HCT116 (cell line): ENCODE data around the gene TMPRSS13. TPM values are rescaled to one million over a fixed set of nuclear protein-coding genes. Genes with fewer than 3 reads are reported as not detected.

Experiments
- ATAC-seq: fragments of 200-7000 bp; cut with Tn5 transposase; 2 replicates; pipeline ENCODE4 v1.9.1; 2020; ENCODE audit warnings: mild to moderate bottlenecking, moderate library complexity
- BruUV-seq: library from RNA; stranded (reverse); fragments of 400-500 nt; replicated peaks from 2 replicates; lab custom pipeline; 2021; lab: Mats Ljungman, UMichigan
- CTCF ChIA-PET: fragments of 300-600 bp; sonication (Branson Sonifier 250); formaldehyde crosslinking; loops from one replicate; lab custom pipeline; 2021; ENCODE audit warnings: antibody characterized with exemption; lab: Charles Lee
- POLR2A ChIA-PET: fragments of 300-600, 350-600 bp; sonication (Branson Sonifier 250); formaldehyde crosslinking; loops from one replicate; lab custom pipeline; 2021; ENCODE audit warnings: antibody characterized with exemption; lab: Charles Lee
- RAD21 ChIA-PET, 2 experiments: fragments of 300-600 bp; sonication (Branson Sonifier 250); formaldehyde crosslinking; loops; one replicate each; lab custom pipeline; 2023; ENCODE audit warnings: low total read pairs in 2 of 2; ENCODE audit not compliant: uncharacterized antibody in 2 of 2, unreplicated experiment in 2 of 2, low non-redundant PET in 1 of 2; lab: Charles Lee
- DNase-seq: peaks from one replicate; pipeline ENCODE4 v3.0.0-alpha.2; 2010; ENCODE audit warnings: low read depth, low spot score
- H2AFZ ChIP-seq: fragments of 200-600 bp; shearing (Covaris generic), sonication (generic); 2 replicates; pipeline ENCODE4 v1.6.1; 2017; ENCODE audit warnings: low read depth, mixed run types, mixed read lengths, antibody characterized with exemption, low read length; ENCODE audit not compliant: poor library complexity, severe bottlenecking
- H3K27ac ChIP-seq: 2 replicates; pipeline ENCODE4 v1.5.1; 2012; ENCODE audit warnings: low read depth, low read length
- H3K27me3 ChIP-seq: fragments of 200-600 bp; sonication (generic); 2 replicates; pipeline ENCODE4 v1.6.1; 2016; ENCODE audit warnings: mixed run types, low read length, mixed read lengths; ENCODE audit not compliant: insufficient read depth
- H3K36me3 ChIP-seq, 2 experiments: fragments of 200-500 bp in 1 of 2; fragments of 200-600 bp in 1 of 2; sonication (Bioruptor generic) in 1 of 2; sonication (generic) in 1 of 2; 2 replicates each; pipeline versions ENCODE4 v1.5.1 to v1.6.1; 2014 to 2016; ENCODE audit warnings: low read length in 2 of 2, inconsistent platforms in 1 of 2, mixed read lengths in 1 of 2, mixed run types in 1 of 2; ENCODE audit not compliant: insufficient read depth in 2 of 2, control insufficient read depth in 1 of 2
- H3K4me1 ChIP-seq, 2 experiments: fragments of 200-600 bp in 1 of 2; sonication (generic) in 1 of 2; 2 replicates each; pipeline versions ENCODE4 v1.5.1 to v1.6.1; 2012 to 2017; ENCODE audit warnings: low read length in 2 of 2, inconsistent platforms in 1 of 2, mild to moderate bottlenecking in 1 of 2, mixed read lengths in 1 of 2, mixed run types in 1 of 2, moderate library complexity in 1 of 2; ENCODE audit not compliant: insufficient read depth in 2 of 2, control insufficient read depth in 1 of 2
- H3K4me2 ChIP-seq: fragments of 200-600 bp; sonication (generic); 2 replicates; pipeline ENCODE4 v1.6.1; 2017; ENCODE audit warnings: mixed run types, low read length, mixed read lengths
- H3K4me3 ChIP-seq, 2 experiments: fragments of 200-600 bp in 1 of 2; sonication (generic) in 1 of 2; replicated peaks in 1 of 2; 2 replicates each; pipeline ENCODE4 v1.5.1; 2011 to 2016; ENCODE audit warnings: low read length in 2 of 2, control low read depth in 1 of 2, low read depth in 1 of 2, mild to moderate bottlenecking in 1 of 2, mixed read lengths in 1 of 2, mixed run types in 1 of 2
- H3K79me2 ChIP-seq: fragments of 200-600 bp; sonication (generic); 2 replicates; pipeline ENCODE4 v1.6.1; 2017; ENCODE audit warnings: mild to moderate bottlenecking, mixed run types, low read length, moderate library complexity, mixed read lengths; ENCODE audit not compliant: insufficient read depth
- H3K9ac ChIP-seq: fragments of 200-600 bp; sonication (generic); 2 replicates; pipeline ENCODE4 v1.6.1; 2016; ENCODE audit warnings: low read length, mixed read lengths
- H3K9me2 ChIP-seq: fragments of 200-600 bp; sonication (generic), shearing (Covaris generic); 2 replicates; pipeline ENCODE4 v1.6.1; 2017; ENCODE audit warnings: mixed run types, mild to moderate bottlenecking, moderate library complexity; ENCODE audit not compliant: insufficient read depth
- H3K9me3 ChIP-seq, 2 experiments: fragments of 200-500 bp in 1 of 2; fragments of 200-600 bp in 1 of 2; sonication (Bioruptor generic) in 1 of 2; sonication (generic) in 1 of 2; 2 replicates each; pipeline ENCODE4 v1.6.1; 2014 to 2017; ENCODE audit warnings: low read length in 2 of 2, mixed read lengths in 2 of 2, inconsistent platforms in 1 of 2, low read depth in 1 of 2, mild to moderate bottlenecking in 1 of 2, mixed run types in 1 of 2, moderate library complexity in 1 of 2; ENCODE audit not compliant: control insufficient read depth in 1 of 2, insufficient read depth in 1 of 2
- H4K20me1 ChIP-seq: fragments of 200-600 bp; sonication (generic), shearing (Covaris generic); 2 replicates; pipeline ENCODE4 v1.6.1; 2017; ENCODE audit warnings: mixed run types, mild to moderate bottlenecking, moderate library complexity; ENCODE audit not compliant: insufficient read depth
- ATF3 ChIP-seq: IDR thresholded peaks from 2 replicates; pipeline ENCODE4 v1.6.1; 2012
- CBX3 ChIP-seq: IDR thresholded peaks from 2 replicates; pipeline ENCODE4 v1.6.1; 2012; ENCODE audit warnings: low read depth
- CEBPB ChIP-seq: IDR thresholded peaks from 2 replicates; pipeline ENCODE4 v1.6.1; 2012; ENCODE audit warnings: low read depth
- EZH2phosphoT487 ChIP-seq: fragments of 200-600 bp; IDR thresholded peaks from 2 replicates; pipeline ENCODE4 v1.6.1; 2018; ENCODE audit warnings: antibody characterized with exemption, borderline replicate concordance
- FOSL1 ChIP-seq: IDR thresholded peaks from 2 replicates; pipeline ENCODE4 v1.6.1; 2012; ENCODE audit warnings: low read depth
- JUND ChIP-seq: IDR thresholded peaks from 2 replicates; pipeline ENCODE4 v1.6.1; 2012
- RAD21 ChIP-seq: IDR thresholded peaks from 2 replicates; pipeline ENCODE4 v1.6.1; 2012; ENCODE audit warnings: low read depth, mild to moderate bottlenecking
- SIN3A ChIP-seq: IDR thresholded peaks from 2 replicates; pipeline ENCODE4 v1.6.1; 2012; ENCODE audit warnings: low read depth
- SP1 ChIP-seq: IDR thresholded peaks from 2 replicates; pipeline ENCODE4 v1.6.1; 2012; ENCODE audit warnings: low read depth
- SRF ChIP-seq: IDR thresholded peaks from 2 replicates; pipeline ENCODE4 v1.6.1; 2012; ENCODE audit warnings: low read depth
- TCF7L2 ChIP-seq: IDR thresholded peaks from 2 replicates; pipeline ENCODE4 v1.7.0; 2011; ENCODE audit warnings: borderline replicate concordance, inconsistent platforms; ENCODE audit not compliant: insufficient read depth, insufficient read length; ENCODE audit errors: extremely low read depth
- ZBTB33 ChIP-seq: IDR thresholded peaks from 2 replicates; pipeline ENCODE4 v1.6.1; 2011; ENCODE audit warnings: mild to moderate bottlenecking, low read length, moderate library complexity; ENCODE audit not compliant: insufficient replicate concordance; ENCODE audit errors: extremely low read depth
- ZFX ChIP-seq: fragments of 450-650 bp; IDR thresholded peaks from 2 replicates; pipeline ENCODE4 v1.6.1; 2017
- ZNF274 ChIP-seq: fragments of 200-500 bp; sonication (Bioruptor generic); IDR thresholded peaks from 2 replicates; pipeline ENCODE4 v1.6.1; 2014; ENCODE audit warnings: mild to moderate bottlenecking, low read depth, low read length, inconsistent platforms
- intact Hi-C: fragments of 100-400 bp; cut with micrococcal nuclease; formaldehyde crosslinking; loops from 2 replicates; pipeline ENCODE4 v1.10.0; 2022
- total RNA-seq: library from RNA; stranded (reverse); gene quantifications from one replicate; pipeline ENCODE4 v1.2.1, GENCODE V29; 2021; ENCODE audit not compliant: unreplicated experiment
- TF ChIP-seq, protein P1 (sequence below): IDR thresholded peaks from 2 replicates; pipeline ENCODE4 v1.6.1; 2012; ENCODE audit warnings: low read depth

TMPRSS13 gene
- total RNA-seq, 1 experiment from 2014 or later, result 0.52 TPM

GRCh38 chr11:117871160-117871559 lies 58.0 kb downstream of the TMPRSS13 start:
- no peak overlapping the region for H3K4me3 ChIP-seq
- ATAC-seq, result no peak
- no peak overlapping the region for H3K4me2 ChIP-seq
- BruUV-seq, result no TSS peak
- no peak overlapping the region for H3K9ac ChIP-seq
- no peaks in the 10 kb centered on the region for H3K9me3 ChIP-seq
- peaks cover 4 to 5% of the 10 kb centered on the region in 2 experiments; a peak in 2 of 4 replicates for H3K4me1 ChIP-seq
- H3K36me3 ChIP-seq, result no peaks in the 10 kb centered on the region
- H3K27me3 ChIP-seq, result peaks cover 37% of the 10 kb centered on the region; the same call in 1 of the 2 replicates
- H2AFZ ChIP-seq, result no peak overlapping the region
- ChIA-PET CTCF (no interaction called here), RAD21 (no interaction called here), POLR2A (no interaction called here)
- no peaks in the 10 kb centered on the region for H3K79me2 ChIP-seq
- H4K20me1 ChIP-seq, result no peaks in the 10 kb centered on the region
- DNase-seq, result no peak
- no peaks in the 10 kb centered on the region for H3K9me2 ChIP-seq
- no peak for TF ChIP-seq SIN3A
- TF ChIP-seq ZNF274, result no peak
- TF ChIP-seq, protein P1, sequence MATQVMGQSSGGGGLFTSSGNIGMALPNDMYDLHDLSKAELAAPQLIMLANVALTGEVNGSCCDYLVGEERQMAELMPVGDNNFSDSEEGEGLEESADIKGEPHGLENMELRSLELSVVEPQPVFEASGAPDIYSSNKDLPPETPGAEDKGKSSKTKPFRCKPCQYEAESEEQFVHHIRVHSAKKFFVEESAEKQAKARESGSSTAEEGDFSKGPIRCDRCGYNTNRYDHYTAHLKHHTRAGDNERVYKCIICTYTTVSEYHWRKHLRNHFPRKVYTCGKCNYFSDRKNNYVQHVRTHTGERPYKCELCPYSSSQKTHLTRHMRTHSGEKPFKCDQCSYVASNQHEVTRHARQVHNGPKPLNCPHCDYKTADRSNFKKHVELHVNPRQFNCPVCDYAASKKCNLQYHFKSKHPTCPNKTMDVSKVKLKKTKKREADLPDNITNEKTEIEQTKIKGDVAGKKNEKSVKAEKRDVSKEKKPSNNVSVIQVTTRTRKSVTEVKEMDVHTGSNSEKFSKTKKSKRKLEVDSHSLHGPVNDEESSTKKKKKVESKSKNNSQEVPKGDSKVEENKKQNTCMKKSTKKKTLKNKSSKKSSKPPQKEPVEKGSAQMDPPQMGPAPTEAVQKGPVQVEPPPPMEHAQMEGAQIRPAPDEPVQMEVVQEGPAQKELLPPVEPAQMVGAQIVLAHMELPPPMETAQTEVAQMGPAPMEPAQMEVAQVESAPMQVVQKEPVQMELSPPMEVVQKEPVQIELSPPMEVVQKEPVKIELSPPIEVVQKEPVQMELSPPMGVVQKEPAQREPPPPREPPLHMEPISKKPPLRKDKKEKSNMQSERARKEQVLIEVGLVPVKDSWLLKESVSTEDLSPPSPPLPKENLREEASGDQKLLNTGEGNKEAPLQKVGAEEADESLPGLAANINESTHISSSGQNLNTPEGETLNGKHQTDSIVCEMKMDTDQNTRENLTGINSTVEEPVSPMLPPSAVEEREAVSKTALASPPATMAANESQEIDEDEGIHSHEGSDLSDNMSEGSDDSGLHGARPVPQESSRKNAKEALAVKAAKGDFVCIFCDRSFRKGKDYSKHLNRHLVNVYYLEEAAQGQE, result no peak
- no peak for TF ChIP-seq CBX3
- no peak for TF ChIP-seq RAD21
- no peak for TF ChIP-seq ATF3
- no peak for TF ChIP-seq EZH2phosphoT487
- no peak for TF ChIP-seq CEBPB
- TF ChIP-seq TCF7L2, result no peak
- TF ChIP-seq JUND, result no peak
- no peak for TF ChIP-seq FOSL1
- TF ChIP-seq SP1, result no peak
- no peak for TF ChIP-seq ZFX
- TF ChIP-seq ZBTB33, result no peak
- TF ChIP-seq SRF, result no peak
- TF ChIP-seq, all 23 proteins: peak for 0
- intact Hi-C loops, result no loop called here
- H3K27ac ChIP-seq, result no peak overlapping the region
